ENCODE results near the gene PCMTD2. TPM values are rescaled to one million over a fixed set of nuclear protein-coding genes. Genes with fewer than 3 reads are reported as not detected.

Gene PCMTD2
- total RNA-seq, 1 experiment from 2014 or later = 21.2 TPM

DNA sequence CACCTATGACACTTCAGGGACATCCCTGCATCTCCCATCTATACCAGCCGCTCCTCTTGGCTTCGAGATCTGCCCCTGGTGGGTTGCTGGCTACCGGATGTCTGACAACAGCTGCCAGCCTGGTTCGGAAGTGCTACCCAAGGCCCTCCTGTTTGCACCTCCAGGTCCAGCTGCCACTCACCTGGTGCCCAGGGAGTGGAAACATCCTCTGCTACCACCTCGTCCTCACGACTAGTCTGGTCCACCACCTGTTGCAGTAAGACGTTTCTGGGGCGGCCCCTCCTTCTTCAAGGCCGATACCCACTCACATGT is 8.3 kb upstream of the PCMTD2 start:
- in situ Hi-C loops (cut with HindIII; ENCODE audit: low pct_unique_long_range_greater_than_20kb, low sequenced_read_pairs) = no loop called here
- no peak for DNase-seq (ENCODE audit: low read depth)

DNA sequence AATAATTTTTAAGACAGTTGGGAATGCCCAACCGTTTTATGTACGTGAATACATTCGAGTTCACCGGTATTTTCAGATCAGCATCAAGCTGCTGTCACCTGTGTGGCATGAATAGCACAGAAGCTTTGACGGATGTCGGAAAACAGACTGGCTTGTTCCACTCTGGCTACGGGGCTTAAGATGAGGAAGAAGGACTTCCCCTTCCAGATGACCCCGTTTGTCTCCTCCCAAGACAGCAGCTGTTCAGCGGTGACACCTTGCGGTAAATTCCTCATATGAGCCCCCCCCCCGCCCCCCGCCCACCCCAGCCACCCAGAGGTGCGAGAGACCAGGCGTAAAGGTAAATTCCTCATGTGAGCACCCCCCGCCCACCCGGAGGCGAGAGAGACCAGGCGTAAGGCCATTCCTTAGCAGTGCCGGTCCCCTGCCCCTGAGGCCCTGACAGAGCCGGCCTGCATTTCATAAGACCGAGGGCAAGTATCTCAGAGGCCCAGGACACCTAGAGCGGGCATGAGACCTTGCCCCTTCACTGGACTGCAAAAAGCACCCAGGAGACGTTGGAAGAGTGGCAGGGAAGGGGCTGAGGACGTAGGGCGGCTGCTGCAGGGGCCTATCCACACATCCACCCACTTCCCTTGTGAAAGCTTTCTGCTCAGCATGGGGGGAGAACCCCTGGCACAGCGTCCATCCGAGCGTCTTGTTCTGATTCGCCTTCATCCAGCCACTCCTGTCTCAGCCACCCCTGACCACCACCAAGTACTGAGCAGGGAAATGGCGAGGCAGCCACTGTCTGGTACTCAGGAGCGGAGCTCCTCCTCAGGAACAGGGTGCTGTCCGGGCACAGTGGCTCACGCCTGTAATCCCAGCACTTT is 7.3 kb upstream of the PCMTD2 start:
- in situ Hi-C loops (cut with HindIII; ENCODE audit: low pct_unique_long_range_greater_than_20kb, low sequenced_read_pairs) = no loop called here

DNA sequence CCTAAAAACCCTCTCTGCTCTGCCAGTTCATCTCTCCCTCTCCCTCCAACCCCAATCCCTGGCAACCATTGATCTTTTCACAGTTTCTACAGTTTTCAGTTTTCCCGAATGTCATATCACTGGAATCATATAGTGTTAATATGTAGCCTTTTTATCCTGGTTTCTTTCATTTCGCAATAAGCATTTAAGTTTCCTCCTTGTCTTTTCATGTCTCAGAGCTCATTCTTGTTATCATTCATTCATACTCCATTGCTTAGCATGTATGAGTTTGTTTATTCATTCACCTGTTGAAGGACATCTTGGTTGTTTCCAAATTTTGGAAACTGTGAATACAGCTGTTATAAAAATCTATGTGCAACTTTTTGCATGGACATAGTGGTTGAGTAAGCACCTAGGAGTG is 5.5 kb upstream of the PCMTD2 start:
- in situ Hi-C loops (cut with HindIII; ENCODE audit: low pct_unique_long_range_greater_than_20kb, low sequenced_read_pairs) = no loop called here
- no peak for DNase-seq (ENCODE audit: low read depth)

More for the DNA sequence above, 7.3 kb upstream of the PCMTD2 start:
- no peak for DNase-seq (ENCODE audit: low read depth)

DNA sequence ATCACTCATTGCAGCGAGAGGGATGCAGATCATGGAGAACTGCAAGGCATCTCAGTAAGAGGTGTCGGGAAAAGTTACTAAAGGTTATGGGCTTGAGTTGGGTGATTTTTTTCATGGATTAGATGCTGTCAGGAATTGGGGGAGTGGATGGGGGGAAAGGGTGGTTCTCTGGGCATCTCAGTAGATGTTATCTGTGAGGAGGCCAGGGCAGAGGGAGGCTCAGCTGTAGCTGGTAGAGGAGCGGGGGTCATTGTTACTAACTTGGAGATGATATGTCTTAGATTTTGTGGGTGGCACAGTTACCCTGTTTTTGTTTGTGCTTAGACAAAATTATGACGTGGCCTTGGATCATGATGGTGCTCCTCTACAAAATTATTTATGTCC is 2.6 kb upstream of the PCMTD2 start:
- in situ Hi-C loops (cut with HindIII; ENCODE audit: low pct_unique_long_range_greater_than_20kb, low sequenced_read_pairs) = no loop called here

DNA sequence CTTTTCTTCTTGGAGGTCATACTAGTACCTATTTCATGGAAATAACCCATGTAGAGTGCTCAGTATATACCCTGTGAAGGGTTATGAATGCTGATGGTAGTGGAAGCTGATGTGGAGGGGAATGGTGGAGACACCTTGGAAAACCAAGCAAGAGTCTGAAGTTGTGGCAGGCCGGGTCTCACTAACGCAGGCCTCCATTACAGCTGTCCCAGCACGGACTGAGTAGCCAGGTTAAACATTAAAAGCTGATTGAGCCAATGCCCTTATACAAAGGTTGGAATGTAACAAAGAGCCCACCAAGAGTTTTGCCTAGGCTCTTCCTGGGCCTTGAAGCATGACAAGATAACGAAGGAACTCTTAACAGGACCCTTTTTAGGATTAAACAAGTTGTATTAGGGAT is 2.1 kb upstream of the PCMTD2 start:
- in situ Hi-C loops (cut with HindIII; ENCODE audit: low pct_unique_long_range_greater_than_20kb, low sequenced_read_pairs) = no loop called here
- DNase-seq (ENCODE audit: low read depth) = no peak

More for the DNA sequence above, 2.6 kb upstream of the PCMTD2 start:
- no peak for DNase-seq (ENCODE audit: low read depth)

DNA sequence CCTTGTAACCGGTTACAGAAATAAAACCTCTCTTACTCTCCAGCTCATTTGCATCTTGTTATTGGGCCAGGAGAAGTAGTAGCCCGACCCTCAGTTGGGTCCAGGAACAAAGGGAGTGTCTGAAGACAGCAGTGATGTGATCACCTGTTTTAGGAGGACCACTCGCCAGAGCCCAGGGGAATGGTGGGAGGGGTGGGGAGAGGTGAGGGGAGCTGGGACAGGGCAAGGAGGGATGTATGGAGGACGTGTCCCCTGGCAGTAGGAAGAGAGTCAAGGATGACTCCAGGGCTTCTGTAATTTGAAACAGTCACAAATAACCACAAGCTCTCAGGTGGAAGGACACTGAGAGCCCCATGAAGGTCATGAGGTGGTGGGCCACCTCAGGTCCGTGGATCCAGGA is 1.4 kb upstream of the PCMTD2 start:
- DNase-seq (ENCODE audit: low read depth) = no peak
- in situ Hi-C loops (cut with HindIII; ENCODE audit: low pct_unique_long_range_greater_than_20kb, low sequenced_read_pairs) = no loop called here

DNA sequence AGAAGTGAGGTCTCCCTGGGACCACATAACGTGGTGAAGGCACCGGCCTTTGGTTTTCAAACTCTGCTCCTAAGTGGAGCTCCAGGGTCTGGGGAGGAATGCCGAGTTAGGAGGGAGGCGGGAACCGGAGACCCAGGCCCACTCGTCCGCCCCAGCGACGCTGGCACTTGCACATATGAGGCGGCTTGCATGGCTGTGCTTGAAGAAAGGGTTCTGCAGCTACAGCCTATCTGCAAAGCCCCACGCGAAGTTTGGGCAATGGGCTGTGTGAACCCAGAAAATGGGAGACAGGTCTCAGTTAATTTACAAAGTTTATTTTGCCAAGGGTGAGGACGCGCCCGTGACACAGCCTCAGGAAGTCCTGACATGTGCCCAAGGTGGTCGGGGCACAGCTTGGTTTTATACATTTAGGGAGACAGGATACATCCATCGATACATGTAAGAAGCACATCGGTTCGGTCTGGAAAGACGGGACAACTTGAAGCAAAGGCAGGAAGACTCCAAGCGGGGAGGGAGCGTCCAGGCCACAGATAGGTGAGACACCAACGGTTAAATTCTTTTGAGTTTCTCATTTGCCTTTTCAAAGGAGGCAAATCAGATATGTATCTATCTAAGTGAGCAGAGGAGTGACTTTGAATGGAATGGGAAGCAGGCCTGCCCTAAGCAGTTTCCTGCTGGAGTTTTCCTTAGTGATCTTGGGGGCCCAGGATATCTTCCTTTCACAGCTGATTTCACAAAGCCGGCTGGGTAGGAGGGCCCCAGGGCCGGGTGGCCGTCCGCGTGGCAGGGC is 782 bp upstream of the PCMTD2 start:
- in situ Hi-C loops (cut with HindIII; ENCODE audit: low pct_unique_long_range_greater_than_20kb, low sequenced_read_pairs) = no loop called here
- no peak for DNase-seq (ENCODE audit: low read depth)

DNA sequence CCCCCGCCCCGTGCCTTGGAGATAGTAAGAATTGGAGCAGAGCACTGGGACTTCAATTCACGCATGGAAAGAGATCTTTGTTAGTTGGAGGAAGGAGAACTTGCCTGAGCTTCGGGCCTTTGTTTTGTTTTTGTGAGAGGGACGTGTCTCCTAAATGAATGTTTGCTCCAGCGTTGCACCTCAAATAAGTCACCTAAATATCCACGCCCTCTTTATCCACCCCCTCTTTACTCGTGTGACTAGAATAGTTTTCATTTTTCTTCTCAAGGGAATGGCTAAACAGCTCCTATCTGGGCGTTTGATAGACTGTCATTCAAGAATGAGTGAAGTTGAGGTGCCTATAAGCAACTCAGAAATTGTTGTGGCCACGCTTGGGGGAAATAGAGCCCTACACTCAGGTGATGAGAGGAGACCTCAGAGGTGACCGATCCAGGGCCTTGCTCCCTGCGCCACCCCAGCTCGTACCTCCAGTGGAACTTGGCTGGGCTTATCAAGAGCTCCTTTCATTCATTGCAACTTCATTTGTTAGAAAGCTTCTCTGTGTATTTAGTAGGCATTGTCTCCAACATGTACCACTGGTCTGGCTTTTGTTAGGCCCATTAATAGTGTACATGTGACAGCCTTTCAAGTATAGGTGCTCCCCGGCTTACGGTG is 861 bp downstream of the PCMTD2 start:
- in situ Hi-C loops (cut with HindIII; ENCODE audit: low pct_unique_long_range_greater_than_20kb, low sequenced_read_pairs) = no loop called here
- no peak for DNase-seq (ENCODE audit: low read depth)

DNA sequence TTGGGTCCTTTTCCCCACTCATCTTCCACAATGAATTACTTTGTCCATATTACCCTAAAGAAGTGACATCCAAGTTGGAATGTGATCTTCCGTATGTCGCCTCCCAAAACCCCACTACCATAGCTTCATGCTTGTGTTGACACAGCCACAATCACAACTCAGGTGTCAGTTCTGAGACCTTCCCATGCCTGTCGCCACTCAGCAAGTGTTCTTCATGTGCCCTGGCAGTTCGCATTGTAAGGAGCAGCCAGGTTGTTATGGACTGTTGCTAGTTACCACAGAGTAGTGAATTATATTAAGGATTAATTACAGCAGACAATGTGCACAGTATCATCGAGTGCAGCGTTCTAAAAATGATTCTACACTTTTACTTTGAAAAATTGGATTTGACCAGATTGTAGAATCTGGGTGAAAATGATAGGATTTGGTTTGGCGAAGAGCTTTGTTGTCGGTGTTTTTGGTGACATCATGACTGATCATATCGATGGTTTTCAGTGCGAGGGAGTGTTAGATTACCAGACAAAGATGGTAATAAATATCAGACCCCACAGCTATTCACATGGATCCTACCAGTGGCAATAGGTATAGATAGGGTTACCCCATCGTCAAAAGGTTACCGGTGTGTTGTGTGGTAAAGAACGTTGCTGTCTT is 1.7 kb downstream of the PCMTD2 start:
- in situ Hi-C loops (cut with HindIII; ENCODE audit: low pct_unique_long_range_greater_than_20kb, low sequenced_read_pairs) = no loop called here
- no peak for DNase-seq (ENCODE audit: low read depth)

DNA sequence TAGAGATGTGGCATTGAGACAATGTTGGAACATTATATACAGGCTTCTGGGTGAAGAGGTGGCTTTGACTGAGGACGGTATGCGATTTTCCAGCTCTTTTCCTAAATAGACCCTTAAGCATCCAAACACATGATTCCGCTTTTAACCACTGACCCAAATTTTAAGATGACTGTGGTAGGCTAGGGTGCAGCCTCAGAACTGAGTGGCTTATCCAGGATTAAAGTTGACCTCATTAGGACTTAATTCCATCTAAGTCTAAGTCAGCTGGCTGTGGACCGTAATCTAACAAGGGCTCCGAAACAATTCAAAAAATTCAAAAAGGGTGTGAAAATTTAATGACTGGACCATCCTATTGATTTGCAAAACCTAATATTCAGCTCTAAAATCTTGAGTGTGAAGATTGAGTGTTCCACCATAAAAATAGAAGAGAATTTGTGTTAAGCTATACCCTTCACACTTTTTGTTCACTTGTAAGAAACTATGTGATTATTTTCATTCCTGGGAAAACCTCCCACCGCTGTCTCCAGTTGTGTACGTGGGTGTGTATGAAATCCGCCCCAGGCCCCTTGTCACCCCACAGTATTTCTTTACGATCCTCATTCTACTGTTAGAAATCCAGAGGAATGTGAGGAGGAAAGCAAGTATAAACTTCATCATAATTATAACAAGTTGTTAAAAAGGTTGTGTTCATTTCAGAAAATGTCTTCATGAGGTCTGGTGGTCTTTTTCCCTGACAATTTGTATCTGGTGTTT is 2.7 kb downstream of the PCMTD2 start:
- no peak for DNase-seq (ENCODE audit: low read depth)
- in situ Hi-C loops (cut with HindIII; ENCODE audit: low pct_unique_long_range_greater_than_20kb, low sequenced_read_pairs) = no loop called here

DNA sequence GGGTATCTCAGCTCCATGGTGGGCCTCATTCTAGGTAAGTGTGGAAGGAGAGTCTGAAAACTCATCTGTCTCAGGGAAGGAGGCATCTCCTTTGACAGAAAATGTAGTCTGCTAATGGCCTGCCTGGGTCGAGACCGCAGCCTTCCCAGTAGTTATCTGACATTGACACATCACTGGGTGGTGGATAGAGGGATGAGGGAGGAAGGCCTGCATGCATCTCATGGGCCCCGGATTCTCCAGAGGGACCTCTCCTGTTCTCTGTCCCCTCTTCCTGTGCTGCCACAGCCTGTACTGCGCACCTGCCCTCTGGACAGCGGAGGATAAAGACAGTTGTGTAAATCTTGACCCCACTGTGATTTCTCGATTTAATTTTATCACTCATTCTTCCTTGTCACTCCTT is 4.7 kb downstream of the PCMTD2 start:
- in situ Hi-C loops (cut with HindIII; ENCODE audit: low pct_unique_long_range_greater_than_20kb, low sequenced_read_pairs) = no loop called here
- DNase-seq (ENCODE audit: low read depth) = no peak

DNA sequence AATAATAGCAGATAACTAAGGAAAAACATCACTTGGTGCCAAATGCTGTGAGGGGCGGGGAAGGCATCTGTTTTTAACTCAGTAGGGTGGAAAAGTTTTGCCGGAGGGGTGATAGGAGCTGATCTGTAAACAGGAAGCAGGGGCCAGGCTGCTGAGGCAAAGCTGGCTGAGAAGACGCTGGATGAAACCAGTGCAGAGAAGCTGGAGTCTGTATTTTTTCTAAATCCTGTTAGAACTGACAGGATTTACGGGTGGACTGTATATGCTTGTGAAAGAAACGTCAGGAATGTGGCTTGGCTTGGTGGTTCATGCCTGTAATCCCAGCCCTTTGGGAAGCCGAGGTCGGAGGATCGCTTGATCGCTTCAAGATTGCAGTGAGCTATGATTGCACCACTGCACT is 5.6 kb downstream of the PCMTD2 start:
- in situ Hi-C loops (cut with HindIII; ENCODE audit: low pct_unique_long_range_greater_than_20kb, low sequenced_read_pairs) = no loop called here
- no peak for DNase-seq (ENCODE audit: low read depth)

DNA sequence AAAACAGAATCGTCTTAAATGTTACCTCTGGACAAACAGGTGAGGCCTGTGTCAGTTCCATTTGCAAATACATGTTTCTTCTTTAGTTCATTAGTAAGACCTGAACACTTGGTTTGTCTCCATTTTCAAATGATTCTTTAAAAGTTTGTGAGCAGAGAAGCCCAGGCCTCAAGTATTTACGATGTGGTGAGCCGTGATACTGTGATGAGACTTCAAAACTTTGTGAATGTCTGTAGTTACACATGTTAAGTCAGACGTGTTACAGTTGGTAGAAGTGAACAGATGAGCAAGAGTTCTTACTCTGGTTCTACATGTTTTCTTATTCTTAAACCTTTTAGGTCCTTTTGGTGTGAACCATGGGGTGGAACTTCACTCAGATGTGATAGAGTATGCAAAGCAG is 8.5 kb downstream of the PCMTD2 start:
- in situ Hi-C loops (cut with HindIII; ENCODE audit: low pct_unique_long_range_greater_than_20kb, low sequenced_read_pairs) = no loop called here
- no peak for DNase-seq (ENCODE audit: low read depth)

DNA sequence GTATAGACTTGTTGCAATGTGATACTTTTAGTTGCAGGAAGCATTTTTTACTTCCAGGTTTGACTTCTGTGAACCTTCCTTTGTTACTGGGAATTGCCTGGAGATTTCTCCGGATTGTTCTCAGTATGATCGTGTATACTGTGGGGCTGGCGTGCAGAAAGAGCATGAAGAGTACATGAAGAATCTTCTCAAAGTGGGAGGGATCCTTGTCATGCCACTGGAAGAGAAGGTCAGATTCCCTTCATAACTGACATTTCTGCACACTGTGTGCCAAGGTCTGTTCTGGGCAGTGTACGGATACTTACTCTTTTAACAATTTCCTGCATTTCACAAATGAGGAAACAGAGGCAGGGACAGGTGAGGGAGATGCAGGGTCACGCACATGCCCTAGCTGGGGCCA is 9.7 kb downstream of the PCMTD2 start:
- no peak for DNase-seq (ENCODE audit: low read depth)
- in situ Hi-C loops (cut with HindIII; ENCODE audit: low pct_unique_long_range_greater_than_20kb, low sequenced_read_pairs) = no loop called here

DNA sequence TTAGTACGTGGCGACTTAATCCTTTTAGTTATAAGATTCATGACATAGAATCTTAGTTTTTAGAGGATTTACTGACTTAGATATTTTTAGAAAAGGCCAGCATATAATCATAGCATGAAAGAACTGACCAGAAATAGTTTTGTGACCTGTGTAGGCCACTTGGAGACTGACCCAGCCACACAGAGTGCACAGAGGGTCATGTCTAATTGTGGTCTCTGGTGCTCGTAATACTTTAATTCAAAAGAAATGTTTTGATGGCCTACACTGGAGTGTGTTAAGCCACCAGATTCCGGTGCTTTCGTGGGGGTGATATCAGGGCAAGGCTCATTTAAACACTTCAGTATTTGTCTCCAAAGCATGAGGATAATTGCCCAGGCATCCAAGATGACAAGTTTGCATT is 11.4 kb downstream of the PCMTD2 start:
- in situ Hi-C loops (cut with HindIII; ENCODE audit: low pct_unique_long_range_greater_than_20kb, low sequenced_read_pairs) = no loop called here
- no peak for DNase-seq (ENCODE audit: low read depth)

DNA sequence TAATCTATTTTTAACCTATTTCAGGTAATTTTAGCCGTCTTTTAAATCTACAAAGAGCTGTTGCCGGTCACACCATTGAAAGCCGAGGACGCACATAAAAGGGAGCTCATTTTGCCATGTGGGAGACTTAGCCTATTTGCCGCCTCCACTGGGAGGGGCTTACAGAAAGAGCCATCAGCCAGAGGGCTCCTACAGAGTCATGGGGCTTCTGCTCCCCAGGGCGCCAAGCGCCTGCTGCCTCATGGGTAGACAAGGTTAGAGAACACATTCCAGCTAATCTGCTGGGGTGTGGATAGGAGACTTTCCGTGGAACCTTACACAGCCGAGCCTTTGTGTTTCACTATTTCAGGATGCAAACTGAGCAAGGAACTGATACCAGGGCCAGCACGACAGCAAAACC is 12.6 kb downstream of the PCMTD2 start:
- no peak for DNase-seq (ENCODE audit: low read depth)
- in situ Hi-C loops (cut with HindIII; ENCODE audit: low pct_unique_long_range_greater_than_20kb, low sequenced_read_pairs) = no loop called here

DNA sequence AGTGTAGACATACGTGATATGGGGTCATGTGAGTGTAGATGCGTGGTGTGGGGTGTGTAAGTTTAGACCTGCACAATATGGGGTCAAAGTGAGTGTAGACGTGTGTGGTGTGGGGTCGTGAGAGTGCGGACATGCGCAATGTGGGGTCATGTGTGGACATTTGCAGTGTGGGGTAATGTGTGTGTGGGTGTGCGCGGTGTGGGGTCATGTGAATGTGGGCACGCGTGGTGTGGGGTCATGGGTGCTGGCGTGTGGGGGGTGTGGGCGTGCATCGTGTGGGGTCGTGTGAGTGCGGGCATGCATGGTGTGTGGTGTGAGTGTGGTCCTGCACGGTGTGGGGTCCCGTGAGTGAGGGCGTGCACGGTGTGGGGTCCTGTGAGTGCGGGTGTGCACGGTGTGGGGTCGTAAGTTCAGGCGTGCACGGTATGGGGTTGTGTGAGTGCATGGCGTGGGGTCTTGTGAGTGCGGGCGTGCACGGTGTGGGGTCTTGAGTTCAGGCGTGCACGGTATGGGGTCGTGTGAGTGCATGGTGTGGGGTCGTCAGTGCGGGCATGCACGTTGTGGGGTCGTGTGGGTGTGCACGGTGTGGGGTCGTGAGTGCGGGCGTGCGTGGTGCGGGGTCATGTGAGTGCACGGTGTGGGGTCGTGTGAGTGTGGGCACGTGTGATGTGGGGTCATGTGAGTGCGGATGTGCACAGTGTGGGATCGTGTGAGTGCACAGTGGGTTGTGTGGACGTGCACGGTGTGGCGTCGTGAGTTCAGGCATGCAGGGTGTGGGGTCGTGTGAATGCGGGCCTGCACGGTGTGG is 14.3 kb downstream of the PCMTD2 start:
- in situ Hi-C loops (cut with HindIII; ENCODE audit: low pct_unique_long_range_greater_than_20kb, low sequenced_read_pairs) = no loop called here
- DNase-seq (ENCODE audit: low read depth) = no peak

Data from Caki2 (cell line).